Ascending aorta (tissue), 2 donors: Measurements from ENCODE around the gene VSNL1. TPM values are rescaled to one million over a fixed set of nuclear protein-coding genes. Genes with fewer than 3 reads are reported as not detected.

Experiments used
- DNase-seq, 2 donors: peaks; one replicate each; pipeline ENCODE4 v3.0.0-alpha.2; 2019; ENCODE audit warnings: low spot score in 2 of 2
- H3K27ac ChIP-seq, 2 donors: fragments of 200-600 bp; sonication (generic); one replicate each; pipeline ENCODE4 v1.5.1; 2016 to 2017; ENCODE audit warnings: mild to moderate bottlenecking in 1 of 2
- H3K27me3 ChIP-seq: fragments of 200-600 bp; sonication (generic); one replicate; pipeline ENCODE4 v1.5.1; 2017
- H3K36me3 ChIP-seq, 2 donors: fragments of 200-600 bp; sonication (generic); one replicate each; pipeline ENCODE4 v1.5.1; 2016
- H3K4me1 ChIP-seq, 2 donors: fragments of 200-600 bp; sonication (generic); one replicate each; pipeline ENCODE4 v1.5.1; 2016 to 2017; ENCODE audit warnings: mild to moderate bottlenecking in 1 of 2
- H3K4me3 ChIP-seq, 2 donors: fragments of 200-600 bp; sonication (generic); one replicate each; pipeline ENCODE4 v1.5.1; 2016 to 2017; ENCODE audit warnings: mild to moderate bottlenecking in 1 of 2
- H3K9me3 ChIP-seq, 2 donors: fragments of 200-600 bp; sonication (generic); one replicate each; pipeline ENCODE4 v1.5.1; 2016
- intact Hi-C: fragments of 100-400 bp; cut with DNase I; formaldehyde crosslinking; loops from one replicate; pipeline ENCODE4 v1.15.1; 2023
- total RNA-seq: library from RNA; depleted of rRNA; stranded (reverse); fragments of >200 nt; gene quantifications from one replicate; pipeline ENCODE4 v1.1.0, GENCODE V29; 2016
- TF ChIP-seq, protein P1 (sequence below), 3 experiments: fragments of 200-600 bp in 2 of 3; fragments of 450-650 bp in 1 of 3; sonication (generic) in 2 of 3; IDR thresholded peaks; one replicate each; pipeline ENCODE4 v1.5.1; 2016 to 2019; ENCODE audit warnings: antibody characterized with exemption in 3 of 3, mild to moderate bottlenecking in 1 of 3, moderate library complexity in 1 of 3

VSNL1 gene
- total RNA-seq, 1 donor from 2014 or later, result not detected

DNA sequence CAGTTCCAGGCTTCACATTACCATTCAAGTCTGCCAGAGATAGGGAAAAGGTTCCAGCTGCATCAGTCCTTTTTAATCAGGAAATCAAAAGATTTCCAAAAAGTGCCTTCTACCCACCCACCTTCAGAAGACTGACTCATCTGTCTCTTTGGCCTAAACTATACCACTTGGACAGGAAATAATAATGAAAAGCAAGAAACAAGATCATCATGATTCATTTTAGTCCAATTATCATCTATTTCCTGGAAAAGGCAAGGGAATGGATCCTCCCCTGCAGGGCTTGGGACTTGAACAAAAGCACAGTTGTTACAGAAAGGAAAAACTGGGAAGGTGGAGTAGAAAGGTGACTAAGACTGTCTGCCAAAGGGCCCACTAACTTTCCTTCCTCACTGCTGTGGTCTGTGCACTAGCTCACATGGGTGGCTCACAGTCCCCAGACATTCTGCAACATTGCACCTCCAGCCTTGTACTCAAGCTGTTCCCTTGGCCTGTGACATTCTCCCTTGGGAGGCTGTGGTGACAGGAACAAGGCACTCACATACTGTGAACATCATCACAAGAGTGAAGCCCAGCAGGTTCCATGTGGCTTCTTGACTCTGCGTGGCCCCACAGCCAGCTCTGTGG lies 75.3 kb downstream of the VSNL1 start:
- Histone ChIP-seq H3K4me3 (no peak overlapping the region), H3K9me3 (no peaks in the 10 kb centered on the region), H3K36me3 (no peaks in the 10 kb centered on the region), H3K27me3 (no peaks in the 10 kb centered on the region), H3K4me1 (no peaks in the 10 kb centered on the region), H3K27ac (no peak overlapping the region)
- intact Hi-C loops, result no loop called here
- no peak for DNase-seq
- TF ChIP-seq, protein P1, sequence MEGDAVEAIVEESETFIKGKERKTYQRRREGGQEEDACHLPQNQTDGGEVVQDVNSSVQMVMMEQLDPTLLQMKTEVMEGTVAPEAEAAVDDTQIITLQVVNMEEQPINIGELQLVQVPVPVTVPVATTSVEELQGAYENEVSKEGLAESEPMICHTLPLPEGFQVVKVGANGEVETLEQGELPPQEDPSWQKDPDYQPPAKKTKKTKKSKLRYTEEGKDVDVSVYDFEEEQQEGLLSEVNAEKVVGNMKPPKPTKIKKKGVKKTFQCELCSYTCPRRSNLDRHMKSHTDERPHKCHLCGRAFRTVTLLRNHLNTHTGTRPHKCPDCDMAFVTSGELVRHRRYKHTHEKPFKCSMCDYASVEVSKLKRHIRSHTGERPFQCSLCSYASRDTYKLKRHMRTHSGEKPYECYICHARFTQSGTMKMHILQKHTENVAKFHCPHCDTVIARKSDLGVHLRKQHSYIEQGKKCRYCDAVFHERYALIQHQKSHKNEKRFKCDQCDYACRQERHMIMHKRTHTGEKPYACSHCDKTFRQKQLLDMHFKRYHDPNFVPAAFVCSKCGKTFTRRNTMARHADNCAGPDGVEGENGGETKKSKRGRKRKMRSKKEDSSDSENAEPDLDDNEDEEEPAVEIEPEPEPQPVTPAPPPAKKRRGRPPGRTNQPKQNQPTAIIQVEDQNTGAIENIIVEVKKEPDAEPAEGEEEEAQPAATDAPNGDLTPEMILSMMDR (IDR thresholded peaks at IDR 0.05), result no peak

DNA sequence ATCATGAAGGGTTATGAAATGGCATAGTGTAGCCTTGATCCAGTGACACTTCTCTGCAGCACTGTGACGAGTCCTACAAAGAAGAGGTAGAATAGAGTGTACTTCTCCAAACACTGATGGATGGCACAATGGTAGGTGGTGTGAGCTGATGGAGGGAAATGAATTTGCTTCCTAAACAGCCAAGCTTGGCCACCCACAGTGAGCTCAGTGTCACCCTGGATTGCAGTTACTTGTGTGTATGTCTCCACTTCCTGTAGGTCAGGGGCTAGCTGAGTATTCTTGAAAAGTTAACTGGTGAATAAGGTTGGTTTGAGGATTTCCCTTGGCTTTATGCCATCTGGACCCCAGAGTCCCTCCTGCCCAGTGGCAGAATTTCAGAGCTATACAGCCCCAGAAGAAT lies 75.9 kb downstream of the VSNL1 start:
- TF ChIP-seq, protein P1 (IDR thresholded peaks at IDR 0.05), result no peak
- no peaks in the 10 kb centered on the region for H3K36me3 ChIP-seq
- no peak for DNase-seq
- no peak overlapping the region for H3K27ac ChIP-seq
- H3K4me3 ChIP-seq, result no peak overlapping the region
- no peaks in the 10 kb centered on the region for H3K9me3 ChIP-seq
- intact Hi-C loops, result no loop called here
- H3K4me1 ChIP-seq, result no peaks in the 10 kb centered on the region
- no peaks in the 10 kb centered on the region for H3K27me3 ChIP-seq

DNA sequence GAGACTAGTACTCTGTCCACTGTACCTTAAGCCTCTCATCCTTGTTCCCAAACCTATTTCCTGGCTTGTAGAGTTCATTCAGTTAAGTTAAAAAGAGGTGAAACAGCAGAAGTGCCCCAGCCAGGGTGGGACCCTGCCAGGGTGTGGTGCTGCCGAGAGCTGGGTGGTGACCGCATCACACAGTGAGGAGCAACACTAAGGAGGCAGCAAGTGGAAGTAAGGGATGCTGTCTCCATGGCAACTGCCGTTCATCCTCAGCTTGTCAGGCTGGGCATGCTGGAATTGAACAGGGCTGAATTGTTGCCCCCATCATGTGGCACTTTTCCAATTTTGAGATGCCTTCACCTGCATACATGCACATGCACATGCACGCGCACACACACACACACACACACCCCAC lies 77.0 kb downstream of the VSNL1 start:
- TF ChIP-seq, protein P1 (IDR thresholded peaks at IDR 0.05), result no peak
- intact Hi-C loops, result no loop called here

DNA sequence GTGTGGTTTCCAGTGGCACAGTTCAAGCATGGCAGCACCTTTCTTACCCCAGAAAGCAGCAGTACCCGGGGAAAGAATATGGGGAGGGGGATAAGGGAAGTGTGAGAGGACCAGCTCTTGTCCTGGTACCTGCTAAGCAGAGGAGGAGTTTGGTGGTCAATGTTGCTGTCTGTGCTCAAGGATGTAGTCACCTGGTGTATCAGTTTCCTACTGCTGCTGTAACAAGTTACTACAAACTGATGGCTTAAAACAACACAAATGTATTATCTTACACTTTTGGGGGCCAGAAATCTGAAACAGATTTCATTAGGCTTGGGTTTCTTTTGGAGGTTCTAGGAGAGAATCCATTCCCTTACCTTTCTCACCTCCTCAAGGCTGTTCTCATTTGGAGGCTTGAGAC lies 77.5 kb downstream of the VSNL1 start:
- no peaks in the 10 kb centered on the region for H3K4me1 ChIP-seq
- no peak for DNase-seq
- H3K9me3 ChIP-seq, result no peaks in the 10 kb centered on the region
- H3K27ac ChIP-seq, result no peak overlapping the region
- H3K36me3 ChIP-seq, result no peaks in the 10 kb centered on the region
- H3K4me3 ChIP-seq, result no peak overlapping the region
- TF ChIP-seq, protein P1 (IDR thresholded peaks at IDR 0.05), result no peak
- H3K27me3 ChIP-seq, result no peaks in the 10 kb centered on the region
- intact Hi-C loops, result no loop called here

More for the DNA sequence above, 77.0 kb downstream of the VSNL1 start:
- no peaks in the 10 kb centered on the region for H3K36me3 ChIP-seq
- H3K27ac ChIP-seq, result no peak overlapping the region
- no peak overlapping the region for H3K4me3 ChIP-seq
- DNase-seq, result no peak
- no peaks in the 10 kb centered on the region for H3K27me3 ChIP-seq
- no peaks in the 10 kb centered on the region for H3K9me3 ChIP-seq
- H3K4me1 ChIP-seq, result no peaks in the 10 kb centered on the region

DNA sequence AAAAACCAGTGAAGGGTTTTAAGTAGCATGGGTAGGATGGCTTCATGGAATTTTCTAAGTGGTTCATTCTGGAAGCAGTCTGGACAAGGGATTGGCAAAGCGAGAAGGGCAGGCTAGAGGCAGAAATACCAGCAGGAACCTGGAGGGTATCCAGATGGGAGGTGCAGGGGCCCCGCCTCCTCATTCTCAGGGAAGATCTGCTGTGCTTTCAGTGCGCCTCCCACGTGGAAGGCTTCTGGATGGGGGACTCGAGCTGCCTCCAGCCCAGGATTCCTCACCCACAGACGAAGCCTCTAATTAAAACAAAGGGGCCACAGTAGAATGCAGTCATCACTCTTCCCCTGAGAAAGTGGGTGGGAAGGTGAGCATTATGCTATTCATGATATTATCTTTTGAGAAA lies 79.8 kb downstream of the VSNL1 start:
- intact Hi-C loops, result no loop called here
- Histone ChIP-seq H3K4me1 (no peaks in the 10 kb centered on the region), H3K27ac (no peak overlapping the region), H3K36me3 (no peaks in the 10 kb centered on the region), H3K27me3 (no peaks in the 10 kb centered on the region), H3K4me3 (no peak overlapping the region), H3K9me3 (no peaks in the 10 kb centered on the region)
- TF ChIP-seq, protein P1 (IDR thresholded peaks at IDR 0.05), result no peak
- DNase-seq, result no peak

DNA sequence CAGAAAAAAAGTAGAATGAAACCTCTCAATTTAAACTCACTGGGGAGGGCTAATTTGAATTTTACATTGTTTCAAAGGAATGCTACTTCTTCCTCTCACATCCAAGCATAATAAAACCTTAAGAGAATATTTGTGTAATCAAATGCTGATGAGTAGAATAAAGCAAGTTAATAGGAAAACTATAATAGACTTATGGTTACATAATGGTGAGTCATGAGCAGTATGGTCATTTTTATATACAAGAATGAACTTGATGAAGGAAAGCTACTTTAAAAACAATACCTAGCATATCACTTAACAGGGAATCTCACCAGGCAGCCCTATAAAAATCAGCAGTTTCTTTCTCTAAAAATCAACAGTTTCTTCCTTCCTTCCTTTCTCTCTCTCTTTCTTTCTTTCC lies 80.3 kb downstream of the VSNL1 start:
- TF ChIP-seq, protein P1 (IDR thresholded peaks at IDR 0.05), result no peak
- H3K27me3 ChIP-seq, result no peaks in the 10 kb centered on the region
- H3K36me3 ChIP-seq, result no peaks in the 10 kb centered on the region
- no peak overlapping the region for H3K27ac ChIP-seq
- H3K9me3 ChIP-seq, result no peaks in the 10 kb centered on the region
- intact Hi-C loops, result no loop called here
- no peaks in the 10 kb centered on the region for H3K4me1 ChIP-seq
- no peak for DNase-seq
- no peak overlapping the region for H3K4me3 ChIP-seq
